ENCODE measurements around the gene CFAP74.

Gene CFAP74

GRCh38 chr1:1956586-1957532, 46.7 kb downstream of the CFAP74 start:
- no peak for DNase-seq (ENCODE audit: low spot score)

DNA sequence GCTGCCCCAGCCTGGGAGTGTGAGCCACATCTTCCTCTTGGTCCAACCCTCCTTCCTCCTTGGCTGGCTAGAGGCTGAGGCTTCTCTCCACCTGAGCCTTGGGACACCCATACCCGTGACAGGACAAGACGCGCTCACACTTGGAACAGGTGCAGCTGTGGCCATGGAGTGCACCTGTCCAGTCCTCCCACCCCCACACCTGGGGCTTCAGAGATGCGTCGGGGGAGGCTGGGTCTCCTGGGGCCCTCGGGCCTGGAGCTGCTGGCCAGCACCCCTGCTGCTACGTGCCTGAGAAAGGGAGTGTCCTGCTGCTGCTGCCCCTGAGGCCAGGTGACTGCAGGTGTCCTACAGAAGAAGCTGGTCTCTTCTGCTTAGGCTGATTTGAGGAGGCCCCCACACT, 47.5 kb downstream of the CFAP74 start:
- Histone ChIP-seq H3K4me3 (no peak overlapping the region), H3K27ac (no peak overlapping the region)
- TF ChIP-seq CTCF (IDR thresholded peaks at IDR 0.05), result no peak
- no peak for DNase-seq (ENCODE audit: low spot score)

More at GRCh38 chr1:1956586-1957532, 46.7 kb downstream of the CFAP74 start:
- TF ChIP-seq CTCF (IDR thresholded peaks at IDR 0.05), result no peak
- no peak overlapping the region for H3K4me3 ChIP-seq
- no peak overlapping the region for H3K27ac ChIP-seq

DNA sequence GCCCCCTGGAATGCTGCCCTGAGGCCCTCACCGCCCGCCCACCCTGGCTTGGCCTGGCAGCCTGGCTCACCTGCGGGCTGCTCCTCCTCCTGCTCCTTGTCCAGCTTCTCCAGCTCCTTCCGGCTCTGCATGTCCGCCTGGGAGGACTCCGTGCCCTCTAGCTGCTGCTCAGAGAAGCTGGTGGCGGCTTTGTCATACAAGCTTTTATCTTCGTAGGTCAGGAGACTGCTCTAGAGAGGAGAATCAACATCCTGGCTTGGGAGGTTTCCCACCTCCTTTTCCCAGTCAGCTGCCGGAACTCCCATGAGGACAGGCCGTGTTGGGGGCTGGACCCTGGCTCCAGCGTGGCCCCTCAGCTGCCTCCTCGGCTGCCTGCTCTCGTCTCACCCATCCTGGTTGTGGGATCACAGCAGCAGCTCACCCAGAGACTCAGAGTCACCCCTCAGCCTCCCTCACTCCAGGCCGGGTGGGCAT, 47.9 kb downstream of the CFAP74 start:
- H3K4me3 ChIP-seq, result no peak overlapping the region
- TF ChIP-seq CTCF (IDR thresholded peaks at IDR 0.05), result no peak
- DNase-seq (ENCODE audit: low spot score), result no peak
- no peak overlapping the region for H3K27ac ChIP-seq

DNA sequence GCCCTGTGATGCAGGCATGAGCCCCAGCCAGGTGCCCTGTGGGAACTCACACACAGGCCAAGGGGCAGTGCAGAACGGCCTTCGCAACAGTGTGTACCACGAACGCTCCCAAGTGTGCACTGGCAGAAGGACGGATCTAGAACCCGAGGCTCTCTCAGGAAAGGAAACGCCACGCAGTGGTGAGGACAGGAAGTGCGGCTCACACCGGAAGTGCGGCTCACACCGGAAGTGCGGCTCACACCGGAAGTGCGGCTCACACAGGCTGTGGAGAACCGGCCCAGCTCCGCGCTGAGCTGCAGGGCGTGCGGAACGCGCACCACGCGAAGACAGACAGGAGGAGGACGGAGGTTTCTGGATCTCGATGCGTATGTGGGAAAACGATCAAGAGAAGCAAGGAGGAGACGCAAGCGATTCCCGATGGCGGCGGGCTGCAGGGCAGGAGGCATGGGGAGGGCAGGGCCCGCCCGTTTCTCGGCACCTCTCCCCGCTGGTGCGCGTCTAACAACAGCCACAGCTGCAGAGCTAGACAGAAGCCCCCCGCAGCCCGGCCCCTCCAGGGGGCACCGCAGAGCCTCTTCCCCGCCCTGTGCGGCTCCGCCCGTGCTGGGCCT, 48.6 kb downstream of the CFAP74 start:
- DNase-seq (ENCODE audit: low spot score), result no peak
- Histone ChIP-seq H3K27ac (no peak overlapping the region), H3K4me3 (no peak overlapping the region)
- TF ChIP-seq CTCF (IDR thresholded peaks at IDR 0.05), result no peak

DNA sequence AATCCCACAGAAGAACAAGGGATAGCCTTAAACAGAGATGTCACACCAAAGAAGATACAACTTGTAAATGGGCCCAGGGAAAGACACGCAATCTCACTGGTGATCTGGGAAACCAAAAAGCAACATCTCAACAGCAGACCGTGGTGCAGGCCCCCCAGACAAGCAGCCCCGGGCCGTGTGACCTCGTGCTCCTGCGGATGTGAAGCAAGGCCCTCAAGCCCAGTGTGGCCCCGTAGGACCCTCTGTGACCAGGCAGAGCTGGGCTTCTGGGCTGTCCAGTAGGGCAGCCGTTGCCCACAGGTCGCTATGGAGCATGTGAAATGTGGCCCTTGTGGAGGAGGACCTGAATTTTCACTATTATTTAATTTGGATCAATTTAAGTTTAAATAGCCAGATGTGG, 49.6 kb downstream of the CFAP74 start:
- no peak overlapping the region for H3K27ac ChIP-seq
- no peak overlapping the region for H3K4me3 ChIP-seq
- no peak for DNase-seq (ENCODE audit: low spot score)
- no peak for TF ChIP-seq CTCF (IDR thresholded peaks at IDR 0.05)

- Histone ChIP-seq H3K27ac (no peak overlapping the region), H3K4me3 (no peak overlapping the region)
- no peak for DNase-seq (ENCODE audit: low spot score)
- TF ChIP-seq CTCF (IDR thresholded peaks at IDR 0.05), result no peak
Observed at GRCh38 chr1:1950940-1951339, 52.6 kb downstream of the CFAP74 start.

Data from coronary artery (tissue), 2 donors.